Esophagus muscularis mucosa (tissue), 4 donors: Measurements from ENCODE around the gene FXYD2.

Experiments used
- EP300 ChIP-seq: sonication (generic); formaldehyde crosslinking; IDR thresholded peaks from one replicate; pipeline ENCODE4 v1.6.1; 2017; ENCODE audit warnings: antibody characterized with exemption
- POLR2A ChIP-seq: fragments of 450-650 bp; IDR thresholded peaks from one replicate; pipeline ENCODE4 v1.6.1; 2017; ENCODE audit warnings: antibody characterized with exemption, moderate library complexity, mild to moderate bottlenecking, low read depth
- POLR2AphosphoS5 ChIP-seq, 2 donors: sonication (generic); formaldehyde crosslinking; IDR thresholded peaks; one replicate each; pipeline ENCODE4 v1.6.1; 2017; ENCODE audit warnings: antibody characterized with exemption in 2 of 2
- TF ChIP-seq, protein P1 (sequence below), 3 experiments: fragments of 200-600 bp in 2 of 3; fragments of 450-650 bp in 1 of 3; sonication (generic) in 2 of 3; IDR thresholded peaks; one replicate each; pipeline ENCODE4 v1.5.1; 2017 to 2019; ENCODE audit warnings: antibody characterized with exemption in 3 of 3, mild to moderate bottlenecking in 2 of 3, moderate library complexity in 1 of 3

DNA sequence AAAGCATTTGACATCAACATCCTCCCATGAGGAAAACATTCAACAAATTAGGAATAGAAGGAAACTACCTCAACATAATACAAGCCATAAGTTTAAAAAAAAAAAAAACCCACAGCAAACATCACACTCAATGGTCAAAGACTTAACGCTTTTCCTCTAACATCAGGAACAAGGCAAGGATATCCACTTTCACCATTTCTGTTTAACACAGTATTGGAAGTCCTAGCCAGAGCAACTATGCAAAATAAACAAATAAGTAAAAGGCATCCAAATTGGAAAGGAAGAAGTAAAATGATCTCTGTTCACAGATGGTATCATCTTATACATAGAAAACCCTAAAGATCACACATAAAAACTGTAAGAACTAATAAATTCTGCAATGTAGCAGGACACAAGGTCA lies 38.8 kb upstream of the FXYD2 start:
- TF ChIP-seq POLR2A (no peak), POLR2AphosphoS5 (IDR thresholded peaks at IDR 0.05) (no peak), EP300 (no peak)
- TF ChIP-seq, protein P1, sequence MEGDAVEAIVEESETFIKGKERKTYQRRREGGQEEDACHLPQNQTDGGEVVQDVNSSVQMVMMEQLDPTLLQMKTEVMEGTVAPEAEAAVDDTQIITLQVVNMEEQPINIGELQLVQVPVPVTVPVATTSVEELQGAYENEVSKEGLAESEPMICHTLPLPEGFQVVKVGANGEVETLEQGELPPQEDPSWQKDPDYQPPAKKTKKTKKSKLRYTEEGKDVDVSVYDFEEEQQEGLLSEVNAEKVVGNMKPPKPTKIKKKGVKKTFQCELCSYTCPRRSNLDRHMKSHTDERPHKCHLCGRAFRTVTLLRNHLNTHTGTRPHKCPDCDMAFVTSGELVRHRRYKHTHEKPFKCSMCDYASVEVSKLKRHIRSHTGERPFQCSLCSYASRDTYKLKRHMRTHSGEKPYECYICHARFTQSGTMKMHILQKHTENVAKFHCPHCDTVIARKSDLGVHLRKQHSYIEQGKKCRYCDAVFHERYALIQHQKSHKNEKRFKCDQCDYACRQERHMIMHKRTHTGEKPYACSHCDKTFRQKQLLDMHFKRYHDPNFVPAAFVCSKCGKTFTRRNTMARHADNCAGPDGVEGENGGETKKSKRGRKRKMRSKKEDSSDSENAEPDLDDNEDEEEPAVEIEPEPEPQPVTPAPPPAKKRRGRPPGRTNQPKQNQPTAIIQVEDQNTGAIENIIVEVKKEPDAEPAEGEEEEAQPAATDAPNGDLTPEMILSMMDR (IDR thresholded peaks at IDR 0.05), result no peak
